Hematopoietic multipotent progenitor cell treated with erythropoietin and hydrocortisone succinate and interleukin-3 and kit ligand, for 15 days (in vitro differentiated cells): Measurements from ENCODE around the gene OMA1.
"Not testable (repeated sequence)": the region's sequence is repeated elsewhere in the genome, so short reads cannot be mapped to it uniquely, and the experiment has no call there.

Source experiments
- DNase-seq: peaks from one replicate; pipeline ENCODE4 v3.0.0-alpha.2; 2015; ENCODE audit warnings: low spot score

OMA1 gene

DNA sequence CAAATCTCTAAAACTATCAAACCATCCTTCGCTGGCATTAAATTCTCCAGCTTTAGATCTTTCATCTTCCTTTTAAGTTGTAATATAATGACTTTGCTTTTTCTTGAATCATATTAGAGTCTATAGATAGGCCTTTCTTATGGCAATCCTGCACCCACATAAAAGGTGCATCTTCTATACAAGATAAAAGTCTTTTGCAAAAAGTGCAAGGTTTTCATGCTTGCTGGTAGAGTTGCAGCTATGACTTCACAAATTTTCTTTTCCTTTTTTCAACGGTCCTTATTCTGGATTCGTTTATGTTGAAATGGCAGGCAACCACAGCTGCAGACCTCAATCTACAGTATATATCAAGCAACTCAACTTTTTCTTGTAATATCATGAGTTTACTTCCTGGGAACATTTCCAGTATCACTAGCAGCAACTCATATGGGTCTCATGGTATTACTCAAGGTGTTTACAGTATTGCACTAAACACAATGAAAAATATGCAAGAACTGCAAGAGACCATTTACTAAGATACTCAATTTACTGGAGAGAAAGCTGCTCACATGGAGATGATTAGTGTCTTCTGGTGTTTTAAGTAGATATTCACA lies 22.1 kb downstream of the OMA1 start:
- no peak for DNase-seq

DNA sequence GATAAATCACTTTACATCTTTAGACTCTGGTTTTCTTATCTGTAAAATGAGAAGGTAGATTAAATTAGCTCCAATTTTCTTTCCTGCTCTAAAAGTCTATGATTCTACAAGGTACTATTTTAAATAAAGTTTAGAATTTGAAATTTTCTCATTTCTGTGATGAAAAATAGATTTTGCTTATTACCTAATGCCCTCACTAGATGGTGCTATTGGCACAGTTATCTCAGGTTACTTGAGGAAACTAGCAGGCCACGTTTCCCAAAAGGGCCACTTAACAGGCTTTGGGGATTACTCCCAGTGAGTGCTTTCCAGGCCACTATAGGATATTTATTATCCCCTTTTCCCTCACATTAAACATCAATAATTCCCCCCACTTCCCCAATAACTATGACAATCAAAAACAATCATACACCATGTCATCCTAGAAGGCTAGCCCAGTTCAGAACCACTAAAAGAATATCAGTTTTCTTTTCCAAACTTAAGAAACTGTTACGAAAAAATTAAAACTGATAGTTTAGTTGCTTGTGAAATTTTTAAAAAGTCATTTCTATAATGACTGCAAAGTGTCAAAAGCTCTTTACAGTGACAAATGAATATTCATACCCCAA lies 30.6 kb downstream of the OMA1 start:
- DNase-seq, result peak; percentile 78

DNA sequence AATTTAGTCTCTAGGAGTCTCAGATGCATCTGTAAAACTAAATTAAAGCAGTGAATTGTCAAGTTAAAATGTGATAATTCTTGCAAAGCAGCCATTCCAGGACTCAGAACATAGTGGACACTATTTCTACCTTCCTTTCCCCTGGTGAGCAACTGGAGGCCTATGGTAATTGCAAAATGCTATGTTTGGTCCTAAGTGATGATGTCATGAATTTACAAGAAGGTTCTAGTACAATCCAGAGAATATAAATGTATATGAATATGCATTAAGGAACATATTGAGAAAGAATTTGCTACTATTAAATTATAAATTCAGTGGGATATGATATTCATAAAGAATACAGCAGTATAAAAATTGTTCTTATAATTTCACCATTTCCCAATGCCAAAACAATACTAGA lies 32.6 kb downstream of the OMA1 start:
- no peak for DNase-seq

DNA sequence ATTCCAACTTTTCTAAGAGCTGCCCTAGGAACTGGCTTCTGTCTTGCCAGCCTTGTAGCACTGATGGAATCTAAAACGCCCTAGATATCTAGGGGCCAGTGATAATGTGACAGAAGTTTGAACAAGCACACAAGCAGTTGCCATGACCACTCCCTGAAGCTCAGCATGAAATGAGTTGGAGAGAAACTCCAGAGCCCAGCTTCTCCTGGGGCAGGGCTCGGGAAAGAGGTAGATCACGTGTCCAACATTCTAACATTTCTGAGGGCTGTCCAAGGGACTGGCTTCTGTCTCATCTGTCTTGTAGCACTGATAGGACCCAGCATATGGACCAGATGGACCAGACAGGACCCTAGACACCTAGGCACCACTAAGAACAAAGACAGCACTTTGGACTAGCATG lies 37.9 kb downstream of the OMA1 start:
- DNase-seq, result no peak

DNA sequence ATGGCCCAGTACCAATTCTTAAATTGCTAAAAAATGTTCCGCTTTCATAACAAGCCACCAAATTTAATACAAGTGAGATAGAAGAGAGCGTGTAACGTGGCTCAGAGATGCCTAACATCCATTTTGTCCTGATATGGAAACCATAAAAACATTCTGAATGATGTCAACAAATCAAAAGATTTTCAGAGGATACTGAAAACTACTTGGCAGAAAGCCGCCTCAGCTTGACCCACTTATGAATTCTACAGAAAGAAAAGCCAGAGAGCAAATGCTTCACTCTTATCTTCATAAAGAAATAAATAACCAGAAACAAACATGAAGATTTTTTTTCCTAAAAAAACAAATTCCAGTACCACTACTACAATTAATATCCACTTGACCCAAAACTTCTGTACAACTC lies 41.2 kb downstream of the OMA1 start:
- DNase-seq, result no peak

DNA sequence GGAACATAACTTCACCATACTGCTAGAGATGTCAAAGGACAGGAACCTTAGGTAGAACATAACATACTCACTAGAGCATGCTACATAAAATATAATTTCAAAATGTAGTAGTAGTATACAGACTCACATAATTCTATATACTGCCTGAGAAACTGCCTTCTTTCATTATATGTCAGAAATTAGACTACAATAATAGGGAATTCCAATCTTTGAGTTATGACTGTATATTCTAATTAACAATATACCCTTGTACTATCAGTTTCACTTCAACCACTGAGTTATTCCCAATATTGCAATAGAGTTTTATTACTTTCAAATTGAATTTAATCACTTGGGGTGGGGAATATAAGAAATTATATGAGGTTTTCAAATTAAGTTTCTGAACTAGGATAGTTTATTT lies 44.0 kb downstream of the OMA1 start:
- no peak for DNase-seq

DNA sequence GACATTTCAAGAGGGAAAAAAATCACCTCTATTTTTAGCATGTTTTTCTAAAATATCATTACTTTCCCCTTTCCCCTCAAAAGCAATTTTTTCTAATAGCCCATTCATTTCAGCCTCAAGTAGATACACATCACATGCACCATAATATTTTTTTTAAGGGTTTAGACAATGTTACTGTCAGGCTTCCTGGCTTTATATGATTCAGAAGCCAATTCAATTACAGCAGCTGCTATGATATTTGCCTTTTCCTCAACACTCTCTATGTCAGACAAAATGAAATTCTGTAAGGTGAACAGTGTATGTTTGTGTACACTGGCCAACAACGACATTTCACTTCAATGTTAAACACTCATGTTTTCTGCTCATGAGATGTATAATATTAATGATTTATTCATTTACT lies 46.5 kb downstream of the OMA1 start:
- DNase-seq, result no peak

DNA sequence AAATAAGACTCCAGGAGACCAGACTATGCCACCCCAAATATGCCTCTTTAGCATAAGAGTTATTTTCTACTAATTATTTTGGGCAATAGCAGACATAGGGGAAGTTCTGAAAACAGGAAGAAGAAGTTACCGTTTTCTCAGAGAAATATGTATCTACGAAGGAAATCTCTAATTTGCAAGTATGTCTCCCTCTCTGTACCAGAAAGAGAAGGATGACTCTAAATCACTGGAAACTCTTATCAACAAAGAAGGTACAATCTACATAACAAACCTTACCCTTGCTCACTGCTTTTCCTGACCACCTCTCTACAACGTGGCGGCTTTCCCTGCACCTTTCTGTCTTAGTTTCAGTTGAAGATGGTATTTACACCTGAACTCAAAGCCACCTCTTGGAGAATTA lies 49.0 kb downstream of the OMA1 start:
- no peak for DNase-seq

DNA sequence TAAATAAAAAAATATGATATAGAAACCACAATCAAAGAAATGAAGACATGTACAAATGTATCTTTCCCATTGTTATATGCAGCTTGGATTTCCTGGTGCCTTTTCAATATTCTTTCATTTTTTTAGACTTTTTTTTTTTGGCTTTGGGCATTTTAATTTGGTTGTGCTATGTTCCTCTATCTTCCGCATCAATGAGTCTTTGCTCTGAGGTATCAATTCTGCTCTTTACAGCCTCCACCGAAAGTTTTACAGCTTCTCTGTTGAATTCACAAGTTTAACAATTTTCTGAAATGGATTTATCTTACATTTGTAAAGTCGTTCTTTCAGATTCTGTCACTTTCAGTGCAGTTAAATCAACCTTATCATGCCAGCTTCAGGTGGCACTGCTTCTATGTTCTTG lies 50.5 kb downstream of the OMA1 start:
- DNase-seq, result no peak

DNA sequence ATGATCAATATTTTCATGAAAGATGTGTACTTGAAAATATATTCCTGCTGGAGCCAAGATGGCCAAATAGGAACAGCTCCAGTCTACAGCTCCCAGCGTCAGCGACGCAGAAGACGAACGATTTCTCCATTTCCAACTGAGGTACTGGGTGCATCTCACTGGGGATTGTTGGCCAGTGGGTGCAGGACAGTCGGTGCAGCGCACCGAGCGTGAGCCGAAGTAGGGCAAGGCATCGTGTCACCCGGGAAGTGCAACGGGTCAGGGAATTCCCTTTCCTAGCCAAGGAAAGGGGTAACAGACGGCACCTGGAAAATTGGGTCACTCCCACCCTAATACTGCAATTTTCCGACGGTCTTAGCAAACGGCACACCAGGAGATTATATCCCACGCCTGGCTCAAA lies 57.6 kb downstream of the OMA1 start:
- DNase-seq, result not testable (repeated sequence)

DNA sequence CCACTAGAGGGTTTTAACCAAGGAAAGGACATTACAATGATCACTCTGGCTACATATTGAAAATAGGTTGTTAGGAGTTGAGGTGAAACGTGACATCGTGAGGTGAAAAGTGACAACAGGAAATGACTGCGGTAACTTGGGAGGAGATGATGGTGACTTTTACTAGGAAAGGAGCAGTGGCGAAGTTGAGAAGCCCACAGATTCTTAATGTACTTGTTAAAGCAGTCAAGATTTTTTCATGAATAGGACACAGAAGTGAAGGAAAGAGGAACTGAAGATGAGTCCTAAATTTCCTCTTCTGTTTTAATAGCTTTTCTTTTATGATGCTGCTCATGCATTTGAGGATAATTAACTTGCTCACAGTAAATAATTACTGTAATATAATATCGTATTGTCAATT lies 59.5 kb downstream of the OMA1 start:
- DNase-seq, result no peak

DNA sequence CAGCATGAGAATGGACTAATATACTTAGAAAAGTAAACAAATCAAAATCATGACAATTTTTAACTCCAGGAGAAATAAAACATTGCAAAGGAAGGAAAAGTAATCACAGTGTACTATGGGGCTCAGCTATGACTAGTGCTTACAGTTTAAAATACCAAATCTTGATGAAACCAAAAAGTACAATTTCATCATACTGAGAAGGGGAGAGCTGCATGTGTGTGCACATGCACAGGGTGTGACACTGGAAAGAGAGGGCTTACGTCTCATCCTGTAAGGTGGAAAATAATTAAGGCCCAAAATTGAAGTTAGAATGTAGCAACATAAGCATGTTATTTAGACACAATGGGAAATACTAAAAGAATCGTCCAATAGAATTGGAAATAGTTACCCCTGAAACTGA lies 64.6 kb downstream of the OMA1 start:
- DNase-seq, result no peak

DNA sequence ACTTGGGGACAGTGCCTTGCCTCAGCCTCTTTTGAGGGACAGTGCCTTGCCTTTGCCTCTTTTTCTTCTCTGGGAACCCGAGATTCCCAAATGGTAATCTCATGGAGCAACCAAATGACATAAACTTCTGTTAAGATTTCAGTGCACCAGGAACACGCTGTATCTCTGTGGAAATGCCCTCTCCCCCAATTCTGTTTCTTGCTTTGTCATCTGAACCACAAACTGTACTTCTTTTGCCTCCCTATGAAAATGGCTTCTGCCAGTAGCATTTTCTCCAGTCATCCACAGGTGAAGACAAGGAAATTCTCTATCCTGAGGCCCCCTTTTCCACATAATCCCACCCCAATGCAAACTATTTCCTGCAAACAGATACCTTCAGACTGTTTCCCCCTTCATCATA lies 66.3 kb downstream of the OMA1 start:
- no peak for DNase-seq

DNA sequence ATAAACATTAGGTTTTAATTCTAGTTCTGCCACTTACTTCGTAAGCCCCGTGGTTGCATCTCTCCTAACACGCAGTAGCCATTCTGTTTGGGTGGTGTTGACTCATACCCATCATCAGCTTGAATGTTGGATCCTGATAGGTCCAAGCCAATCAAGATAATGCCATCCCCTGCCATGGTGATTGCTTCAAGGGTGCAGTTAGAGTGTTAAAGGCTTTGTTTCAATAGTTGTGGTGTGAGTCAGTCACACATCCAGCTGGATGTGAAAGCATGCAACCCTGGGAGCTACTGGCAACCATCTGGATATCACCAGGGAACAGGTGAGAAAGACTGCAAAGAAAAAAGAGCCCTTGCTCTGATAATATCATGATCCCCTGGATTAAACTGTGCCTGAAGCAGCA lies 69.1 kb downstream of the OMA1 start:
- DNase-seq, result no peak

DNA sequence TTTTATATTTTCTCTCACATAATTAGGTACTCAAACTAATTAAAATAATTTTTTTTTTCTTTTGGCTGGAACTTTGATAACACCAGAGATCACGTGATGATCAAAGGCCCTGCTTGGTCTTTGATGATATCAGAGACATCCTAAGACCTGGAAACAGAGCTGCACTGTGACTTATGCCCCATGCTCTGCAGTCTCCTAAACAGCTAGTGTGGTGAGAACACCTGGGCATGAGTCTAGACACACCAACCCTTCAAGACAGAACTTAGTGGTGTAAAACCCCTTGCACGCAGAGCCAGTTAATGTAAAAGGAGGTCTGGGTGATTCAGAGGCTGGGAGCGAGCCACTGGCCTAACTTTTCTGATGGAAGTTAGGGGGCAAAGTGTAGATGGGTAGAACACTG lies 70.3 kb downstream of the OMA1 start:
- no peak for DNase-seq

DNA sequence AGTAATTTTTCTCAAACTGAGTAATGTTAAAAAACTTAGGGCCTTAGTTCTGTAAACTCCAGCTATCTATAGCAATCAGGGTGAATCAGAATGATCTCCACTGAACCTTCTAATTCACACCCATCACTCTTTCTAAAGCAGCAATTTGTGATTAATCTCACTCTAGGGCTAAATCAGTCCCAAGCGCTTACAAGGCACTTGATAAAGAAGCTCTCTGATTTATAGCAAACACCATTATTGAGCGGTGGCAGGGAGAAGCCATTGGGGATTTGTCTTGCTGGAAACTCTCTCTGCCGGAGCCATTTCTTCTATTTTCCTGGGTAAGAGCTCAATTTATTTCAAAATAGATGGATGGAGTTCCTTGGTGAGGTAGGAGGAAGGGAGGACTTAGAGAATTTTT lies 77.0 kb downstream of the OMA1 start:
- DNase-seq, result no peak

DNA sequence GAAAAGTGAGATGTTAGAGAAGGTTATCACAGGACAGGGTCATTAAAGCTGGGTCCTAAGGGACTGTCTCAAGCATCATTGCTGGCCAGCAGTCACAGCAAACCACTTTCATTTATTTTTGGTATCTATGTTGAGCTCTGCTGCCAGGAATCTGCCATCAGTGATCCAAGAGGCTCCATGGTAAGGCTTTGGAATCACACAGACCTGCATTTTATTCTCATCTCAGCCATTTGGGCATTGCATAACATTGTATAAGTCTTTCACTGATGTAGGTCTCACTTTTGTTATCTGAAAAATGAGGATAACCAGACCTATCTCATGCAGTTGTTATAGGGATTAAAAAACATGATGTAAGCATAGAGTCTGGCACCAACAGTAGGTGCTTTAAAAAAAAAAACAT lies 77.5 kb downstream of the OMA1 start:
- DNase-seq, result no peak

DNA sequence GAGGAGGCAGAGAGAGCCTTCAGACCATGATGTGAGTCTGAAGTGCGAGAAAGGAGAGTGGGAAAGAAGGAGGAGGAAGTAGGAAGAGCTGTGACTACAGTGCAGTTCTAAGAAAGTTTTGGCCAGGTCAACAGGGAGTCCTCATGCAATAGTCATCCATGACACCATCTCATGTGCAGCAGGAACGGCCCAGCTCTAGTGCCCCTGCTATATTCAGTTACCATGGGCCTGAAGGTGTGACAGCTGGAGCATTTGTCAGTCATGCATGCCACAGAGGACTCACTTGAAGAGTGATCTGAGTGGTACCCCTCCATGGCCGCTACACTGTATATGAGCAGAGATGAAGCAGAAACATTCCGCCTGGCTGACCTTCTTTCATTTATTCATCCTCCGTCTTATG lies 77.9 kb downstream of the OMA1 start:
- no peak for DNase-seq

DNA sequence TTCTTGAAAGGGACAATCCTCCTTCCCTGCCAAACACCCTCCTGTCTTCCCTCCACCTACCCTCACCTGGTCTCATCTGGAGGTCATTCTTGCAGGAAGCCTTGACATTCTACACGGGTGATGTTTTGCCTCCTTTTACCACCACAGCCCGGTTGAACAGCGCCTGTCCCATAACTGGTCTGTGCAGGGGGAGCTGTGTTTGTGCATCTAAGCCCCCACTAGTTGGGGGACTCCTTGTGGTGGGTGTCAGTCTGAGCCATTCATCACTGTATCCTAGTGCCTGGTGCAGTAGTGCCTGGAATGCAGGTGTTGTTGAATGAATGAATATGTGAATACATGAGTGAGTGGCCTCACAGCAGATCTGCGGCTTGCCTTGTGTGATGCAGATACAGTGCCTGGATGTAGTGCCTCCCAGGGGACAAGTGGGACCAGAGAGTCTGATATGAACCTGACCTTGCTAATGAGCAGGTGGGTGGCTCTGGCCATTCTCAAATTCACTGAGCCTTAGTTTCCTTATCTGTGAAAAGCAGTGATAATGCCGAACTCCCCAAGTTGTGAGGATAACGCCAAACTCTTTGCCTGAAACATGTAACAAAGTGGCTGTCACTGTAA lies 79.8 kb downstream of the OMA1 start:
- no peak for DNase-seq

DNA sequence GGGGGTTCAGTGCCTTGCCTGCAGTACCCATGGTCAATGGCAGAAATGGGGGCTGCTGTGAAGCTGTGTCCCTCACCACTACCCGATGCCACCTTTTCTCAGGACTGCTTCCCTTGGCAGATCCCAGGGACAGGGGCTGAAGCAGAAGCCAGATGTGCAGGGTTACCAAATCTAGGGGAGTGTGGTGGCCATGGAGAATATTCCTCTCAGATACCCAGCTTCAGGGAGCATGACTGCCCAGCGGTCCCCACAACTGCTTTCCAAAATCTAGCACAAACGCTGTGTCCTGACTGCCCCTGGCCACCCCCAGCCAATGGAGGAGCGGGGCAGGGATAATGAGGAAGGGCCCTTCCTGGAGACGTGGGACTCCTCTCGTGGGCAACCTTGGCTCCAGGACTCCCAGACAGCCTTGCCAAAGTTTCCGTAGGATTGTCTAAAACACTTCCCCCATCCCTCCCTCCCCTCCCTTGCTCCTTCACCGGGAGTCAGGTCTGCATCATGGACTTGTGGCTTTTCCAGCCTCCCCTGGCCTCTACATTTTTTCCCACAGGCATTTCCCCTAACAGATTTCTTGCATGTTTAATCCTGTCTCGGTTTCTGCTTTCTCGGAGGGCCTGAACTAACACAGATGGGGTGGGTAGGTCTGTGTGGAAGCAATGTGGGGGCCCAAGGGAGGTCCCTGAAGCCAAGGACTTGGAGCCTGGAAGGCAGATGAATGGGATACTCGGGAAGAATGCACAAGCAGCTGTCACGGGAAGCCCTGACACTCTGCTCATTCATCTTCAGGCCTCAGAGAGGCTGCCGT lies 80.5 kb downstream of the OMA1 start:
- no peak for DNase-seq

DNA sequence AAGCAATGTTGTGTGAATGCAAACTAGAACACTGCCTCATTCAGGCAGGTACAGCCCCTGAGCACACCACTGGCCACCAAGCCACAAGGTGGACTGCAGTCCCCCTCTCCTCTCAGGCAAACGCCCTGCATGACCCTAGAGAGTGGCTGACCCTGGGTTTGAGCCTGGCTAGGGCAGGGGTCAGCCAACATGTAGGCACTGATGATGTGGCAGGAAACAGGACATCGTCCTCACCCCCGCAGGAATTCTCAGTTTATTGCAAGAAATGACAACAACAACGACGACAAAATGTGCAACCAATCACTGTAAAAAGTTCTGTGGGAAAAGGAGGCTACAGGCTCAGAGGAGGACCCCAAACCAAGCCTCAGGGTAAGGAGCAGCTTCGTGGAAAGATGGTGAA lies 81.3 kb downstream of the OMA1 start:
- DNase-seq, result no peak

DNA sequence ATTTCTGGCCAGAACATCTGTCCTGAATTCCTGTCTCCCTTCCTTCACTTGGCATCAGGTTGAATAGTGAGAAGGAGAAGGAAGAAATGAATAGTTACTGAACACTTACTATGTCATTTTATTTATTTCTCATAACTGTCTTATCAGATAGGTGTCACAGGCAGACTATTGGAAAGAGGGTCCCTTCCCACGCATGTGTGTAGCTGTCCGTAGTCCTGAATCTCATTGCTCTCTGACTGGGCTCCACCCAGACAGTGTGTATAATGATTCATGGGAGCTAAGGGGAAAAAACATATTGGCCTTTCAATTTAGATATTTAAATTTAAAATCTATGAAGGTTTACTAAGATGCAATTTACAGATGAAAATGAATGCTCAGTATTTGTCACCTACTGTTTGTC lies 86.1 kb downstream of the OMA1 start:
- DNase-seq, result no peak

DNA sequence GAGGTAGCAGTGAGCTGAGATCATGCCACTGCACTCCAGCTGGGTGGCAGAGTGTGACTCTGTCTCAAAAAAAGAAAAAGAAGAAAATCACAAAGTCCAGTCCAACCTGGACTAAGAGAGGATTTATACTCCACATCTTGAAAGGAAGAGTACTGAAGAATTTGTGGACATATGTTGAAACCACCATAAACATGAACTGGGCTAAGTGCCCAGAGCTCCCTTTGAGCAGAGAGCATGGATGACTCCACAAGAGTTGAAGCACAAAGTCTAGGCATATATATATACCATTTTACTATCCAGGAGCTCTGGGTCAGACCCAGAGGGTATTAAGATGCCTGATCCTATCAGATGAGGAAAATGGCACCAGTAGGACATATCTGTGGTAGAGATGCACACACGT lies 86.6 kb downstream of the OMA1 start:
- DNase-seq, result no peak
